Skin epidermis (tissue), 12 donors: Measurements from ENCODE around the gene DUSP3.

Experiments
- H3K27ac ChIP-seq, 21 experiments: fragments of 200-600 bp; sonication (generic) in 11 of 21; one replicate each; pipeline ENCODE4 v1.5.0; 2020; ENCODE audit warnings: mild to moderate bottlenecking in 3 of 21, inconsistent platforms in 2 of 21, moderate library complexity in 2 of 21
- H3K4me3 ChIP-seq, 7 experiments: fragments of 200-600 bp; sonication (generic) in 2 of 7; one replicate each; pipeline ENCODE4 v1.5.0; 2020; ENCODE audit warnings: inconsistent platforms in 2 of 7, mild to moderate bottlenecking in 2 of 7, moderate library complexity in 1 of 7

Gene DUSP3

DNA sequence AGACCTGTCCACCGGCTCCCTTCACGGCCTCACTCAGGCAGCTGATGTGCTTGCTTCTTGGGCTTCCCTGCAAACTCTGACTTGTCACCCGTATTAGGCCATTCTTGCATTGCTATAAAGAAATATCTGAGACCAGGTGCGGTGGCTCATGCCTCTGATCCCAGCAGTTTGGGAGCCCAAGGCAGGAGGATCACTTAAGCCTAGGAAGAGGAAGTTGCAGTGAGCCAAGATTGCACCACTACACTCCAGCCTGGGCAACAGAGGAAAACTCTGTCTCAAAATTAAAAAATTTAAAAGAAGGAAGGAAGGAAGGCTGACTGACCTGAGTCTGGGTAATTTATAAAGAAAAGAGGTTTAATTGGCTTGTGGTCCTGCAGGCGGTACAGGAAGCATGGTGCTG is 37.1 kb downstream of the DUSP3 start:
- H3K4me3 ChIP-seq: no peak overlapping the region

DNA sequence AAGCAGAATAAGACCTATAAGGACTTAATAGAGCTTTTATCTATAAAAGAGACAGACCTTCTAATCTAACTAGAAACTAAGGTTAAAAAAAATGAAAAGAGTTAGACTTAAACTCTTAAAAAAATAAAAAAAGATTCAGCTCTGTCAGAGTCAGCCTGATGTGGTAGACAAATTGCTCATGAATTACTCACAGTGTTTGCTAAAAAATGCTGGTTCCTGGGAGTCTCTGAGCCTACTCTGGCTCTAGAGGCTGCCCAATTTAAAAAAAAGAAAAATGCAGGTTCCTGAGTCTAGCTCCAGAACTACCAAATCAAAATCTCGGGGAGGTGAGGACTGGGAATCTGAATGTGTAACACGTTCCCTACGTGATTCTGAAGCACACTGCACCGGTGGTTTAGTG is 38.2 kb downstream of the DUSP3 start:
- peak overlapping the region in 3 of 21 experiments; percentile 35 to 51 (median 43) for H3K27ac ChIP-seq
- no peak overlapping the region for H3K4me3 ChIP-seq

More for the DNA sequence above, 37.1 kb downstream of the DUSP3 start:
- H3K27ac ChIP-seq: no peak overlapping the region

DNA sequence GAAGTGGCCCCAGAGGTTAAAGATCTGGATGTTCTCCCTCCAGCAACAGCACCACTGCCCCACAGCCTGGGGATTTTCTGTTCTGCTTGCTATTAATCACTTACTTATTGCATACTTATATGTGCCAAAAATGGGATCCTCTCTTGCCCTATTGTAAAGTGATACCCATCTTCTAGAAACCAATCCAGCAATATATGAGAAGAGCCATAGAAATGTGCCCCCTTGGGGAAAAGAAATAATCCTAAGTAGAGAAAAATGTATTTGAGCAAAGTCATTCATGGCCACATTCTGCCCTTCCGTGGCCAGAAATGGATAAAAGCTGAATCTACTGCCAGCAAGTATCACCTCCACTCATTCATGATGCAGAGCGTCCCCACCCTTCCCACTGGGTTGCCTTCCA is 41.1 kb downstream of the DUSP3 start:
- H3K4me3 ChIP-seq: no peak overlapping the region
- H3K27ac ChIP-seq: no peak overlapping the region

DNA sequence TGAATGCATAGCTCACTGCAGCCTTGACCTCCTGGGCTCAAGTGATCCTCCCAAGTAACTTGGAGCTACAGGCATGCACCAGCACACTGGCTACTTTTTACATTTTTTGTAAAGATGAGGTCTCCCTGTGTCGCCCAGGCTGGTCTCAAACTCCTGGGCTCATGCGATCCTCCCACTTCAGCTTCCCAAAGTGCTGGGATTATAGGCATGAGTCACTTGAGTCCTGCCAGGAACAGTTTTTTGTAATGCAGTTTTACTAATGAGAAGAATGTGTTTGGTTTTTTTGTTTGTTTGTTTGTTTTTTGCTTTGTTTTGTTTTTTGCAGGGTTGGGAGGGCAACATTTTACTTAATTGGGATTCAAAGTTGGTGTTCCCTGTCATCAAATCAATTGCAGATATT is 42.4 kb downstream of the DUSP3 start:
- H3K4me3 ChIP-seq: no peak overlapping the region
- H3K27ac ChIP-seq: peak overlapping the region in 2 of 21 experiments; percentile 29 to 57

DNA sequence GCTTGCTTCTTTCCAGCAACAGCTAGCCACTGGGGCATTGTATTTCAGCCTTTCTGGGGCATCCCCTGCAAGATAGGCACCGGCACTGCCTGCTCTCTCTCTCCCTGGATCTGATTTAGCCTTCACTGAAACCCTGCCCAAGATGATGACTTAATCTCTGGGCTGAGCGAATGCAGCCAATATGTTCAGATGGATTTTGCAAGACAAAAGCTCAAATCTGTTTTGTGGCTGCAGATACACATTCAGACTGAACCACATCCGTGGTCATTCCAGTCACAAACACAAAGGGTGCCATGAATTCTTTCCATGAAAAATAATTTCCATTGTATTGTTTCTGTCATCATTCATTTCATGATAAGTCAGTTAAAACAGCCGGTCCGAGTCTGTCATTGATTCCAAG is 44.4 kb downstream of the DUSP3 start:
- Histone ChIP-seq H3K4me3 (no peak overlapping the region), H3K27ac (peak overlapping the region in 5 of 21 experiments; percentile 14 to 61 (median 46))

DNA sequence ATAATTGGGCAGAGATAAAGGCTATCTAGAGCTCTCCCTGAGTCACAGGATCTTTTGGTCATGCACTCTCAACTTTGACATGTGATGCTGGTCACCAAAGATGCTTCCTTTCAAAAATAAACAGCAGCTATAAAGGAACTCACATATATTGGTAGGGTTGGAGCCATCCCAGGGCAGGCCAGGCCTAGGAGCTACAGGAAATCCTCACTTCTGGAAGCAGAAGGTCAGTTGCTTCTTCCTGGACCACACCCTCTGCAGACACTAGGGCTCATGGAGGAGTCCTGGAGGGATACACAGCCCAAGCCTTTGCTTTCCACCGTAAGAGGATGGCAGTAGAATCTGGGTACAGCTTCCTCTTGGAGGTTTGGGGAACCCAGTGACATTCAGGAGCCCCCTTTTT is 44.8 kb downstream of the DUSP3 start:
- Histone ChIP-seq H3K4me3 (no peak overlapping the region), H3K27ac (peak overlapping the region in 5 of 21 experiments; percentile 14 to 61 (median 46))

DNA sequence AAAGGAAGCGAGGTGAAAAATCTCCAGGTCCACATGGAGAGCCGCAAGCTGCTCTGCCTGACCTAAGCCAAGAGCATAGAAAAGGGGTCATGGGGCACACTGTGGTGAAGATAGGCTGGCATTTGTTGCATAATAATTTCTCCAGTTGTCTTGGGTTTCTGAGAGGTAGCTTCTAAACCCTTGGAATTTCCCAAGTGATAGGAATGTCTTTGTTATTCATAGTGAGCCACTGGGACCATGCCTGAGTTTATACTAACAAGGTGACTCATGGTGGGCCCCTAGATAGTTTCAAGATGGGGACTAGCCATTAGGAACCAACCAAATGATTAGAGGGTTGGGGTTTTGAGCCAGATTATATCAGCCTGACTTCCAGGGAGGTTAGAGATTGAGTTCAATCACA is 45.8 kb downstream of the DUSP3 start:
- H3K27ac ChIP-seq: peak overlapping the region in 1 of 21 experiments; percentile 58
- no peak overlapping the region for H3K4me3 ChIP-seq

DNA sequence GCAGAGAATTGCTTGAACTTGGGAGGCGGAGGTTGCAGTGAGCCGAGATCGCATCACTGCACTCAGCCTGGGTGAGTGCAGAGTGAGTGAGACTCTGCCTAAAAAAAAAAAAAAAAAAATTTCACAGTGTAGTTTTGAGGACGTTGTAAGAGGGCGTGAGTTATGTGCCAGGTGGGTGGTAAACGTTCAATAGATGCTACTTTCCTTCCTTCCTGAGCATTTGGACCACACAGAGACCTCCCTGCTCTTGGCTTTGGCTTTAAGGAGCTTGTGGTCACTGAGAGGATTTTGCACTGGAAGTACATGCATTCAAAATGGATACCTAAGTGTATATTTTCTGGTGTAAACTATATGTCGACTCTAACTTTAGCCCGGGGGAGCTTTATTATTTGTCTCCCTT is 50.7 kb downstream of the DUSP3 start:
- no peak overlapping the region for H3K4me3 ChIP-seq
- H3K27ac ChIP-seq: no peak overlapping the region

DNA sequence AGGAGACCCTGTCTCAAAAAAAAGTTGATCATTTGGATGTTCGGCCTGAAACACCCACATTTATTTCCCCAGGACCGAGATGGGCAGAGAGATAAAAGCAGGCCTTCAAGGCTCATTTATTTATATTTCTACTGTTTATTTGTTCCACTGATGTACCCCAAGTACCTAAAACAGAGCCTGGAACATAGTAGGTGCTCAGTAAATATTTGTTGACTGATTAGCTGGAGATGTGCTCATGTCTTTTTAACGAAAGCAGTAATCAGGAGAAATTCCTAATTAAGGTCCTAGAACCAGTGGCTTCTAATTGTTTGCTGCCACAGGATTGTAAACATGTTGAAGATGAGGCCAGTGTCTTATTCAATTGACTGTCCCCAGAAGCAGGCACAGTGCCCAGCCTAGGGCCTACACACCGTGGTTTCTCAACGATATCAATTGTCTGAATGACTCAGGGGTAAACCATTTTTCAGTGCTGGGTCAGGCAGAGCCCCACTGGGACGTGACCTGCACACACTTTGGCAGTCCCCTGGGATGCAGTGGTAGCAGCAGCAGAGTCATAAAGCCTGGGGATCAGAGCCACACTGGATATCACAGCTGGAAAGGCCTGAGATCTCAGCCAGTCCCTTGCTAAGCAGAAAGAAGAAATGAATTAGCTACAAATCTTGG is 54.9 kb downstream of the DUSP3 start:
- H3K27ac ChIP-seq: no peak overlapping the region
- H3K4me3 ChIP-seq: no peak overlapping the region

DNA sequence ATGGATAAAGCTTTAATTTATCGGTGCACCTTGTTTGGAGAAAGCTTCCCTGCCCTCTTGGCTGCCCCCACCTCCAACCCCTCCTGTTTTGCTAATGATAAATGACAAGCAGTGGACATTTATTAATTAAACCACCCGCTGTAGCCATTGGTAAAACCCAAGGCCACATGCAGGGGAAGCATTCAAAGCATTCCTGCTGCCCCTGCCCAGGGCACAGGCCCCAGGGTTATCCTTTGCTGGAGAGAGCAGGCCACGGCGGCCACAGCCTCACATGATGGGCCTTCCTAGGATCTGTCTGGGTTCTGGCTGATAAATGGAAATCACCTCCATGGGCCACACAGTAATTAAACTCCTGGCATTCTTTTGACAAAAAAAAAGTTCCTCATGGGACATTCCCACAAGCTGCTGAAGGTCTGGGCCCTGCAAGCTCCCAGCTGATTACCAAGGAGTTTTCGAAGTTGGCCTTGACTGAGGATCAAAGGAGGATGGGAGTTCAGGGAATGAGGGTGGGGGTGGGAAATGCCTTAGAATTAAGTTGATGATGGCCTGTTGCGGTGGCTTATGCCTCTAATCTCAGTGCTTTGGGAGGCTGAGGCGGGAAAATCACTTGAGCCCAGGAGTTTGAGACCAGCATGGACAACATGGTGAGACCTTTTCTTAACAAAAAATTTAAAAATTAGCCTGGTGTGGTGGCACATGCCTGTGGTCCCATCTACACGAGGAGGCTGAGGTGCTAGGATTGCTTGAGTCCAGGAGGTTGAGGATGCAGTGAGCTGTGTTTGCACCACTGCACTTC is 55.7 kb downstream of the DUSP3 start:
- no peak overlapping the region for H3K4me3 ChIP-seq
- H3K27ac ChIP-seq: no peak overlapping the region

DNA sequence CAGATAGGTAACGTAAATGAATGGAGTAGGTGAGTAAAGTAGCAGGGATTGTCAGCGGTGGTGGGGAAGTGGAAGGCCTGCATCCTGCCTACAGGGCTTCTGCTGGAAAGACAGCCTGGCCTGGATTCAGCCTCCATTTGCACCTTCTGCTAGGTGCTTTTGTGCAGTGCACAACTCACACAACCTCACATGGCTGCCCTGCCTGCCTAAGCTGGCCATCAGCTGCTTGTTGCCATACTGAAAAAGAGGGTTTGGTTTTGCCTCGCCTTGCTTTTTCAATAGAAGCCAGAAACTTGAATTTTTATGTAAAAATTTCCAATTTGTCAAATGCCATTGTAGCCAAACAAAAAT is 56.5 kb downstream of the DUSP3 start:
- H3K27ac ChIP-seq: no peak overlapping the region

DNA sequence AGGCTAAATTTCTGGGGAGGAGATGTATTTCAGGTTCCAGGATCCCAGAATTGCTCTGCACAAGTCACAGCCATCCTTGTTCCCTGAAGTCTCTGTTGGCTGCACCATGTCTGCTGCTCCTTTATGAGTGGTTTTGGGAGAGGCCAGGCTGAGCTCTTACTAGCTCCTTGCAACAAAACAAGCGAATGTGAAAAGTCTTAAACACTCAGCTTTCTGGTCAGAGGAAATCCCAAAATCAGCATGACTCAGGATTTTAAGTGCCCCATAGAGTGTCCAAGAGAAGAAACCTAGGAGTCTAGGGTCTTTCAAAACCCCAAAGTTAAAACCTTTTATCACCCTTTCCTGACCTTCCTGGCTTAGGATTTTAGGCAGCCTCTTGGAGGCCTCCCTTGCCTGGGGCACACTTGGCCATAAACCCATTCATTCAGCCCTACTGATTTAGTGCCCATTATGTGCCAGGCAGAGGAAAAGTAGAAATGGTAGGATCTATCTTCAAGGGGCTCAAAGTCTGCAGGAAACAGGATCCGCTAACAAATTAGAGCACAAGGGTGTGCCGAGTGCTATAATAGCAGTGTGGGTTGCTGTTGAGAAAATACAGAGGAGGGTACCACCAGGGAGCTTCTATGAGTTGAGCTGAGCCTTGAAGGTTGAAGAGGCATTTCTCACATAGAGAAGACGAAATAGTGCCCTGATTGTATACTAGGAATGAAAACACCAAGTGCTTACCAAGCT is 57.1 kb downstream of the DUSP3 start:
- Histone ChIP-seq H3K27ac (peak overlapping the region in 5 of 21 experiments; percentile 40 to 99 (median 94)), H3K4me3 (no peak overlapping the region)

More for the DNA sequence above, 56.5 kb downstream of the DUSP3 start:
- no peak overlapping the region for H3K4me3 ChIP-seq

DNA sequence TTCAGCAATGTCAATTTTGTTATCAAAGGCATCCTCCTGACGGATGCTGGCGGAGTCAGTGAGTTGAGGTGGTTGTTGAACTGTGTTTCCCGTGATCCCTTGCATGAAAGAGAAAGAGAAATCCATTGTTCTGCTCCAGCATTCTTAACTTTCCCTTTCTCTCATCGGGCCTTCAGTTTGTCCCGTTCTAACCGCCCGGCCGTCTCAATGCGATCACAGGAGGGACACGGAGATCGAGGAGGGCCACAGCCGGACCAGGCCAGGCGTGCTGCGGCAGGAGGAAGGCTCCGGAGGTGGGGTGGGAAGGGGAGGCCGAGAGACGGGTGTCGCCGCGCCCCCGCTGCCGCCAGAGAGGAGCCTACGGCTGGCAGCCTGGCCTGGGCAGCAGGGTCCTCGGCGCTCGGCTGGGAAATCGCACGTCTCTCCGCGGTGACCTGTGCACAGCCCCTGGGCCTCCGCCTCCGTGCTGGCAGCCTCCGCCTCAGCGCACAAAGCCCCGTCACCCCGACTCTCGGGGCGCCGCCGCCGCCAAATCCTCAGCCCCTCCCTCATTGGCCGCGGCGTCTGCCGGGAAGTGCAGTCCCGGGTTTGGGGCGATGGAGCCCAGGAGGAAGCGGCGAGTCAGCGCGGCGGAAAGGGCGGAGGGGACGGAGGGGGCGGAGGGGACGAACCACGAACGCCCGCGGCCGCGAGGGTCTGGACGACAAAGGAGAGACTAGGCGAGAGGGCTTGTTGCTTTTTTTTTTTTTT is 58.3 kb downstream of the DUSP3 start:
- Histone ChIP-seq H3K27ac (peak overlapping the region; percentile 89 to 99 (median 96)), H3K4me3 (peak overlapping the region; percentile 47 to 79 (median 64))

DNA sequence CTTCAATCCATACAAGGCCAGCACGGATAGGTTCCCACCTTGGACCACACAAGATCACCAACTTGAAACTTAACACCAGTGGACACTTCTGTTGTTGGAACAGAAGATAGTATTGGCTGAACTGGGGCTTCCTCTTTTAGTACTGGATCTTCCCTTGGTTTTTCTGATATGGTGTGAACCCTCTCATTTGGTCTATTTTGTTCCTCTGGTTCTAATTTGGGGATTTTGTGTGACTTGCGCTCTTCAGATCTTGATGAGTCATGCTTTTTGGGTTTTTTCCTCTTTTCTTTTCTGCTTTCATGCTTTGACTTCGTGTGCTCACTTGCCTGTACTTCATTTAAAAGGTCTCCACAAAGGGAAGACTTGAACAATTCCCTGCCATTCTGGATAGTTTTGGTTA is 59.2 kb downstream of the DUSP3 start:
- peak overlapping the region in 2 of 7 experiments; percentile 64 to 67 for H3K4me3 ChIP-seq
- H3K27ac ChIP-seq: peak overlapping the region in 11 of 21 experiments; percentile 4 to 99 (median 98)

DNA sequence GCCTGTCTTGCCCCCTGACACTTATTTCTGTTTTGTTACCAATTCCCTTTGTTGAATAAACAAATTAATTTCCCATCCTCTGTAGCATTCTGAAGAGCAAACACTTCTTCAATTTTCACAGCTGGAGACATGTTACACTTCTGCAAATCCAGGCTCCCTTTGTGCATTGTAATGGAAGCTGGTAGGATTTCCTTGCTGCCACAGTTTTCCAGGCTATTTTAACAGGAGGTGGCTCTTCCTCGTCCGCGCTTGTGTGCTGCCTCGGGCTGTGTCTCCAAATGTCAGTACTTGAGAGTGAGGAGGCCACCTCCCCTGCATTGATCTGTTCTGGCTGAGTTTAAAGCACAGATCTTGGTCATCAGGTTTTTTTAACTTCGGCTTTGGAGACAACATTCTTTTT is 60.2 kb downstream of the DUSP3 start:
- Histone ChIP-seq H3K4me3 (no peak overlapping the region), H3K27ac (peak overlapping the region in 1 of 21 experiments; percentile 33)

DNA sequence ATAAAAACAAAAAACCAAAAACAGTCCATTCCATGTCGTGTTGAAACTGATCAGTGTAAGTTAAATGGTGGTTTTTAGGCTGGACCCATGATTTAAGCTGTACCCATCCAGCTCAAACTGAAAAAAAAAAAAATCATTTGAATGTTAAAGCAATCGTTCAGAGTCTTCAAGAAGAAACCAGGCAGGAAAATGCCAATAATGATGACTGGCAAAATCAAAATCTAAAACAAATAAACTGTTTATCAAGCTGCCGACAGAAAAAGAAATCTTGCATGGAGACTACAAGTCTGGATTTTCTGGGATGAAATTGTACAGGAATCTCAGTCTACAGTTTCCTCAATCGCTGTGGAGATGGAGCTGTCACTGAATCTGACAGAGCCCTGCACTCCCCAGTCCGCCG is 60.9 kb downstream of the DUSP3 start:
- H3K27ac ChIP-seq: no peak overlapping the region
- H3K4me3 ChIP-seq: no peak overlapping the region
